HT-29 (cell line): ENCODE results near the gene CCER1. TPM values are rescaled to one million over a fixed set of nuclear protein-coding genes. Genes with fewer than 3 reads are reported as not detected.

Source experiments
- DNase-seq: peaks from one replicate; pipeline ENCODE4 v3.0.0-alpha.2; 2015; ENCODE audit warnings: low spot score
- total RNA-seq: library from RNA; depleted of rRNA; stranded (reverse); fragments of >200 nt; shearing (Covaris generic); gene quantifications from 2 replicates; pipeline ENCODE4 v1.2.3, GENCODE V29; 2014

Gene CCER1
- total RNA-seq, 1 experiment from 2014 or later = not detected

DNA sequence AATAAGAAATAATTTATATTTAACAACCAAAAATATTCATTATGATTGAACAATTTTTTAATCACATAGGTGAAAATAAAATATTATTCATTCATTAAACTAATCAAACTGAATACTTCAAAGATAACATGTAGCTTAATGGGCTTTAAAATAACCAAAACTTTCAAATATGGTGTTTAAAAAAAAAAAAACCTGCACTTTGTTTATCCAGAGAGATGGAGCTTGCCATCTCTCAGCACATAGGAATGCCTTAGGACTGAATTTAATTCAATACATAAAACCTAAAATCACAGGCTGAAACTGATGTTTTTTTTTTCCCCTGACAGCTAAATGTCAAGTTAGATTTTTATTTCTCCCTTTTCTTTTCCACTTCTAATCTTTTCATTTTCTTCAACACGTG is 14.4 kb upstream of the CCER1 start:
- no peak for DNase-seq

DNA sequence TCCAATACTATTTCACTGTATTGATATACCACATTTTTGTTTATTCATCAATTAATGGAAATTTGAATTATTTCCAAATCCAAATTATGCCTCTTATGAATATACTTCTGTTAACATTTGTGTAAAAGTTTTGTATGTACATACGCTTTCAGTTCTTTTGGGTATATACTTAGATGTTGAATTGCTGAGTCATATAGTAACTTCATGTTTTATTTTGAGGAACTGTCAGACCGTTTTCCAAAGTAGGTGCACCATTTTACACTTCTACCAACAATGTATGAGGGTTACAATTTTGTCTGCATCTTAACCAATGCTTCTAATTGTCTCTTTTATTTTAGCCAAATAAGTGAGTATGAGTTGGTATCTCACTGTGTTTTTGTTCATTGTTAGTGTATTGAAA is 10.2 kb upstream of the CCER1 start:
- no peak for DNase-seq

DNA sequence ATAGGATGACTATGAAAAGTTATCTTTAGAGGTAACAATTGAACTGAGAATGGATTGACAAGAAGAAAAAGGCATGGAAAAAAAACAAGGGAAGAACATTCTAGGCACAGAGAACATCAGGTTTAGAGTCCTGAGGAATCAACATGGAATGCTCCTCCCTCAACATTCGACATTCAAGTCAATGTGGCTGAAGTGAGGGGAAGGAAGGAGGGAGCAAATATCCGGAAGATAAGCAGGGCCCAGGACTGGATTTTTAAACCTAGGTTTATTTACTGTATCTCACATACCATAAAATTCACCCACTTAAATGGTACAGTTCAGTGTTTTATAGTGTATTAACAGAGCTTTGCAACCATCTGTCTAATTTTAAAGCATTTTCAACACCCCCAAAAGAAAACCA is 9.6 kb upstream of the CCER1 start:
- no peak for DNase-seq

DNA sequence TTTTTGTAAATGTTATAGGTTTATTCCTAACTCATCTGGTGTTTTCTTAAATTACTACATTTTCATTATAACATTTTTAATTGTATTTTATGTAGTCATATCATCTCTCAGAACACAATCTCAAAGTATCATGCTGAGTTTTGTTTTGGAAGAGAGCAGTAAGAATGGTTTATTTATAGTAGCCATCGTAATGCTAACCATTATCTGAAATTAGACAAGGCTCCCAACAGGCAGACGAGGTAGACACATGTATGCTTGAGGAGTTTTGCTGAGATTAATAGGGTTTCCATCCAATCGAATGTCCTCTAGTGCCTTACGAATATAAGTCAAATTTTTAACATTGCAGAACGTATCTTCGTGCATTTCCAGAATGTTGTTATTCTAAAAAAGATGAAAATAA is 9.0 kb upstream of the CCER1 start:
- no peak for DNase-seq

DNA sequence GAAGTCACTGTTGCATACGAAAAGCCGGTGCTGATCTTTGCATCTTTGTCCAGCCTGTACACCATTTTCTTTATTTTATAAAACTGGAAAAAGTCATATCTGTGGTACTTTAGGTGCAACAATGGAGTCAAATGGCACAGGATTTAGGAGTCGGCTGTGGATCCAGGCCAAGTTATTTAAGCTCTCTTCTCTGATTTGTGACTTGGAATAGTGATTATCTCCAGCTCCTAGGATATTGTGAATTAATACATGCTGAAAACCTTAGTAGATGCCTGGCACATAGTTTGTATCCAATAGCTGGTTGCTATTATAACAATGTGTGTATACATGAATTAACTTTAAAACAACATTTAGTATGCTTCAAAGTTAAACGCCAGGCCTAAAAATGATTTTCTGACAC is 6.2 kb upstream of the CCER1 start:
- no peak for DNase-seq

DNA sequence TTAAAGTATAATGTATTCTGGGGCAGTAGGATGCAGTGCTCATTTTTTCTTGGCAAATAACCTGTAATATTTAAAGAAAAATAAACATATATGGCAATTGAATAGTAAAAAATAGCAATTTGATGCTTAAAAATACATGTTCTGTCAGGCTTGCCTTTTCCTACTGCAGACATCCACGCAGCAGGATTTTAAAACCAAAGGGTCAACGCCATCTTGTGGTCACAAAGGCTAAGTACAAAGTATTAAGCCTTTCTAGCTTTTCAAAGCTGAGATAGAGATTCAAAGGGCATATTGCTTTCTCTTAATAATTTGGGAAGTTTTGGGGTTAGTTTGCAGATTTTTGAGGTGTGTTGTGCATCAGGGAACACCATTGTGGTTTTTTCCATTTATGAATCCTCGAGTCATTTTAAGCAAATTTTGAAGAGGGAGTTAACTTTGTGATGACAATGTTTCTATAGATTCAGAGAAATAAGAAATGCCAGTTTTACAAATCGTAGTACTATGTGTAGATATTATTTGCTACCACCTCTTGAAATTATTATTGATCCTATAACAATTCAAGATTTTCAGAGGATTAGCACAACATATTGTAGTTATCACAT is 4.7 kb upstream of the CCER1 start:
- DNase-seq = peak; percentile 71

DNA sequence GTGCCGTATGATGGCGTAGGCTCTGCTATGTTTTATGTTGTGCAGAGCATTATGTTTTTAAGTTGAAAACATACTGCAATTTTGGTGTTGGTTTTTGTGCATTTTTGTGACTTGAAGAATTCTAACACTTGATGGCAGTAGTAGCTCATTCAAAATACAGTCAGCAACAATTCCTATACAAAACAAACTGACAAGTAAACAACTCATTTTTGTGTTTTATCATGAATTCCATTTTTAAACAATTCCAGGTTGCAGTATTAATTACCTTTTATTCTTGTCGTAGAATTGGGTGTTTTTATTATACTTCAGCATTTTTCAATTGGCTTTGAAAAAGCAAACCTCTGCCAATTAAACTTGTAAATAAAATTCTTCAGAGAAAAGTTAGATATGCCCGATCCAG is 4.1 kb upstream of the CCER1 start:
- no peak for DNase-seq

DNA sequence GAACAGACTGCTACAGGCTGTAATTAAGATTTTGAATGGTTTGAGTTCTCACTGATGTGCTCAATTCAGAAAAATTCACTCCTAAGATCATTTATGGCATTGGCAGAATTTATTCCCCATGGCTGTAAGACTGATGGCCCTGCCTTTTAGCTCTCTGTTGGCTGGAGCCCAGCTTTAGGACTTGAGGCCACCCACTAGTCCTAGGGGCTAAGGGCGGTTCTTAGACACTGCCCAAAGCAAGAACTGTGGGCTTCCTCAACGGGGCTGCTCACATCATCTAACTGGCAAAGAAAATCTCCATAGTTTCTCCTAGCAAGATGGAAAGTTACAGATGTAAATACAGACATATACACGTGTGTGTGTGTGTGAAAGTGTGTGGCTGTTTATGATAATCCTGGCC is 3.4 kb upstream of the CCER1 start:
- DNase-seq = no peak

DNA sequence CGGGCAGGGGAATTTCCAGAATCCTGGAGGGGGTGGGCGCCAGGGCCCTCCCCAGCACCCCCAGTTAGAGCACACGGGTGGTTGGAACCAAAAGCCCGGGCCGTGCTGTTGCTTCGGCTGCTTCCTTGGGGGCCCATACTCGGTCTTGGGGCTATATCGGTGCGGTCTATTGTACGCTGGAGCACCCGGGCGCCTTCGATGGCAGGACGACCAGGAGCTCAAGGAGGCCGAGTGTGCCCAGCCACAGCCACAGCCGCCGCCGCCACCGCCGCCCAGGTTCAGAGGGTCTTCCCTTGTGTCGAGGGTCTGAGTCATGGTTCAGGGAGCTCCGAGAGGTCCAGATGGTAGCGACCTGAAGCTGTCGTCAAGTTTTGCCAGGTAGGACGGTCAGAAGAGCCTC is 548 bp downstream of the CCER1 start:
- no peak for DNase-seq

DNA sequence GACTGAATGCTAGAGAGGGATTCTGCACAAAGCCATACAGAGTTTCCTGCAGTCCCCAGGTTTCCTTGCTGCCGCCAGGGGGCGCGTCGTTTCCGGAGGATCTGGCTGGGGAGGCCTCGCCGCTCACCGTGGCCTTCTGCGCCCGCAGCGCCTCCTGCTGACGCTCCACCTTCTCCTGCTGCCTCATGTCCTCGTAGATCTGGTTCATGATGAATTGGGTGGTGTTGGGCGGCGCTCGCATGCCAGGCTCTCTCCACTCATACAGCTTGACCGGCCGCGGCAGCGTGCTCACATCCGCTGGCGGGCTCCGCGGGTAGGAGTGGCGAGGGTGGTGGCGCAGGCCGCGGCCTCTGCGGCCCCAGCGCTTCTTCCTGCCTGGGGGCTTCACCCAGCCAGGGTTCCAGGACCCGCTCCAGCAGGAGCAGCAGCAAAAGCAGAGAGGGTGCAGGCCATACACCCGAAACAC is 987 bp downstream of the CCER1 start:
- no peak for DNase-seq

DNA sequence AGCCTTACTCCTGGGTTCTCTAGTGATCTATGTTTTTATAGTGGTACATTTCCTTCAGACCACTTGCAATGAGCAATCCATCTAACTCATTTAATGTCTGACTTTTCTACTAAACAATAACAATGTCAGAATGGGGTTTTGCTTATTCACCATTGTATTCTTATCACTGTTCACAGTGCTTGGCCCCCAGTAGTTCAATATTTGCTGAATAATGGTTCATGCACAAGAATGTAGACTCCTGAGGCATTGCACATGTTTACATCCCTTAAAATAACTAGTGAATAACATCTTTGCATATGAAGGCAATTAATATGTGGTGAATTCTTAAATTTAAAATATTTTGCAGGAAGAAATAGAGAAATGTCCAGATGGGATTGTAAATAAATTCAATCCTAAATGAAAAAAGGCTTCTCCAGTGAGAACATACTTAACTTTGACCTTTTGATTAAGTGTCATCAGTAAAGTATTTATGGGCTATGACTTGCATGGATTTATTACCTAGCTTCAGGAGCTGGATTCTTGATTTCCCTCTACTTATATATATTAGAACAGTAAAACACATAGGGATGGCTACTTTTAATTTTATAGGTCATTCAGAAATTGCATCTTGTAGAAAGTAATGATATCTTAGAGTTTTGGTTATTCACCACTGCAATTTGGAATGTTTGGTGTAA is 3.4 kb downstream of the CCER1 start:
- no peak for DNase-seq

DNA sequence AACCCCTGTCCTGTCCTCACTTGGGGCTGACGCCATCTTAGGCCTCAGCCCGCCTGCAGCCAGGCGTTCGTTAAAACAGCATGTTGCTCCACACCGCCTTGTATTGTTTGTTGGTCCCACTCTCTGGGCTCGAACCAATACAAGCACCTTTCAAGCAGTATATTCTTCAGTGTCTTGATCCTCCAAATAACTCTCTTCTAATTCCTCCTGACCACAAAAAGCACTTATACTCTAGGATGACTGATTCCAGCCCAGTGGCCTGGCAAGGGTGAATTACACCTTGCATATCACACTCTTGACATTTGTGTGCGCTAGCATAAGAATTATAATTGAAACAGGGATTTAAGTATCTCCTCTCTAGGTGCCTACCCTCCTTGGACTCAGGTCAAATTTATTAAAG is 7.1 kb downstream of the CCER1 start:
- DNase-seq = no peak

DNA sequence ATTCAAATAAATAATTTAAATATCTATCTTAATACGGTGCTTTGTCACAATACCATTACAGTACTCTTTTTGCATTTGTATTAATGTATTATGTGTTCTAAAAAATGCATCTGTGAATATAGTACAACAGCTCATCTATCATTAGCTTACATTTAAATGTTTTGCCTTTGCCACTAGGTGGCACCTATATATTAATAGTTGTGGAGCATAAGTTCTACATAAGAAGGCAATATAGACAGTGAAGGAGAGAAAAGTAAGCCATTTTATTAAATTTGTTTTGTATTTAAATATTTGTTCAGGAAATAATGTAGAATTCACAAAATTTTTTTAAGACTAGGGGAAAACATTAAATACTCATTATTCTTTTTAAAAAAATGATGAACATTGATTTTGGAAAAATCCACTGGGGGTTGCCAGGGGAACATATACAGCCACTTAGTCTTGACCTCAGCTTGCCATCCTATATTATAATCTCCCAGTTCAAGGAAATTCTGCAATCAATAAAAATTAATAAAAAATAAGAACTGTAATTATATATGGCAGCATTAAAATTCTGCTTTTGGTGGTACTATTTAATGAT is 9.8 kb downstream of the CCER1 start:
- DNase-seq = peak; percentile 48

DNA sequence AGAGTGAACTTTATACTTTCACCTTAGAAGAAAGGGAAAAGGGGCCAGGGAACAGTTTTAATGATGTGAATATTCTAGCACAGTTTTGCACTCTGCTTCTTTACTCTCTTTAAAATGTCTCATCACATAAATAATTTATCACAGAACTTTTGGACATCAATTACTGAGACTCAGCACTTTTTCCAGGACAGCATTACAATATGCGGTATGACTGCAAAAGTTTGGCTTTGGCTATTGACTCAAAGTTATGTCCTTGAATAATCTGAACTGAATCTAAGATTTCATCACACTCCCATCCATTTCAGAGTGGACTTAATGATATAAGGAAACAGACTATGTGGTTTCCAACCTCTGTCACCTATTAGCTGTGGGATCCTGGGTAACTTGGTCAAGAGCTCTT is 11.7 kb downstream of the CCER1 start:
- DNase-seq = no peak

DNA sequence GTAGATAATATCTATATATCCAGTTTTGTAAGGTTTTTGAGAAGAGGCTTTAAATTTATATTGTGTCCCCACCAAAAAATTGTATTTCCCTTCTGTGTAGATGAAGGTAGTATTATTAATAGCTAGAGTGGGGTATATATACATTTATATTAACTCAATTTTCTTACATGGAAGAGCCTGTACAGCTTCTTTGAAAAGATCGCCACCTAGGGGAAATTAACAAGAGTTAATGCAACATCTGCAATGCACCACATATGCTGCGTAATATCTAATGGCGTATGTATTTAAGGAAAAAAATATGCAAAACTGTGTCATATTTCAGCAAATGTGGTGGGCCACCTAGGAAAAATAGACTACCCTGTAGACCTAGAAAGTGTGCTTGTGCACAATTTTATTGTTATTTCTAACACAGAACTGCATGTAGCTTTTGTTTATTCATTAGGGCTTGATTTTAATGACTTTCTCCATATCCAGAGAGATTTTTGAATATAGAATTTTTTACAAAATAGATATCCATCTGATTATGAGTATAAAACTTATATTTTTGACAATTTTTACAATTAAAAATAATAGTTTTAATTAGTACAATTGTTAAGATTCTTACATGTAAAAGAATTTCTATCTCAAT is 14.0 kb downstream of the CCER1 start:
- DNase-seq = peak; percentile 61

DNA sequence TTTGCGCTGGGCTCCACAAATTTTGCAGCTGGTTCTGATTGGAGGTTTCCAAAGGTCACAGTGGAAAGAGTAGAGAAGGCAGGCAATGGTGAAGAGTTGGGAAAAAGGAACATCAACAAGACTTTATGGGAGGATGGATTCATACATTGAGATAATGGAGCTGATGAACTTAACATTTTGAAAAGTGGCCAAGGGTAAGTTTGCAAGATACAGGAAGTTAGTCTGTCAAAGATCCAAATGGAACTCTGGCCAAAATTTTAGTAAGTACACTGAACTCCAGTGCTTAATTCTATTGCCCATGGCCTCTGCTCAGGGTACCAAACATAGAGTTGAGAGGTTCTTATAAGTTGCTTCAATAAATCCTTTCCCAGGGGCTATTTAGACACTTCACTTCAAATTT is 15.6 kb downstream of the CCER1 start:
- DNase-seq = no peak

DNA sequence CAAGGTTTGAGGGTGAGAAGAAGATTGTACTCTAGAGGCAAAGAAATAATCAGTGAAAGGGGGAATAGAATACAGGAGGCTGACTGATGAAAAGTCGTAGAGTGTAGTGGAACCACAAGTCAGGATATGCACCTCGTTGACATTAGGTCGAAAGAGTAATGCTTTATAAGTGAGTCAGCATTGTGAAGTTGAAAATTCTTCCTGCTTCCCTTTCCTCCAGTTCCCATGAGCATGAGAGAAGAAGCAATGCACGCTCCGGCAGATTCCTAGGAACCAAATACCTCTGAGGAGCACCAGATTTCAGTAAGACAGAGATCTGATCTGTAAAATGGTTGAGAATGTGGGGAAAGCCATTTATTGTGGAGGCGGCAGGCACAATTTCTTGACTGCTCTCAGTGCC is 16.5 kb downstream of the CCER1 start:
- DNase-seq = peak; percentile 58

DNA sequence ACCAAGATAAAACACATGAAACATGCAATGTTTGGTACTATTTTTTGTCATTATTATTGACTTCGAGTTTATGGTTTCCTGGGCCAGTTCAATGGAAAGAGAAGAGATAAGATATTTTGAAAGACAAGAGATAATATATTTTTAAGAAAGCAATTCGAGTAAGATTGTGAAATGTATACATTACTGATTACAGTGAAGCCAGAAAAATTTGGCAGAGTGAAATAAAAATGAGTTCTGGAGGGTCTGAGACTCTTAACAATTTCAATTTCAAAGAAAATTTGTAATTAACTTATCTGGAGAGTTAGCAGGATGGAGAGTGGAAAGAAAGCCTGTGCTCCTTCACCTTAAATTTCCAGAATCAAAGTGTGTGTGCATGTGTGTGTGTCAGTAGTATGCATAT is 17.3 kb downstream of the CCER1 start:
- DNase-seq = no peak

DNA sequence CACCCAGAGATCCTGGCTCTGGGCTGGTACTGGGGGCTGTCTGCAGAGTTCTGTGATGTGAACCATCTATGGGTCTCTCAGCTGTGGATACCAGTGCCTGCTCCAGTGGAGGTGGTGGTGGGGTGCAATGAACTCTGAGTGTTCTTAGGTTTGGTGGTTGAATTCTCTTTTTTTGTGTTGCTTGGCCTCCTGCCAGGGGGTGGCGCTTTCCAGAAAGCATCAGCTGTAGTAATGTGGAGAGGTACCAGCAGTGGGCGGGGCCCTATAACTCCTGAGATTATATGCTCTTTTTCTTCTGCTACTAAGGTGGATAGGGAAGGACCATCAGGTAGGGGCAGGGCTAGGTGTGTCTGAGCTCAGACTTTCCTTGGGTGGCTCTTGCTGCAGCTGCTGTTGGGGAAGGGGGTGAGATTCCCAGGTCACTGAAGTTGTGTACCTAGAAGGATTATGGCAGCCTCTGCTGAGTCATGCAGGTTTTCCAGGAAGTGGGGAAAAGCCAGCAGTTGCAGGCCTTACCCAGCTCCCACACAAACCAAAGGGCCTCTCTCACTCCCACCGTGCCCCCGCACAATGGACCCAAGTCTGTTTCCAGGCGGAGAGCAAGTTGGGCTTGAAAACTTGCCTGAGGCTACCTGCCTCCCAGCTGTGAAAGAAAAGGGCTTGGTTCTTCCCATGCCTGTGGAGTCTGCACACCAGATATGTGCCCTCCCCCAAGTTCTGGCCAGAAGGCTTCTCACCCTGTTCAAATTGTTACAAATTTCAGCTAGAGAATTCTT is 18.6 kb downstream of the CCER1 start:
- DNase-seq = no peak

DNA sequence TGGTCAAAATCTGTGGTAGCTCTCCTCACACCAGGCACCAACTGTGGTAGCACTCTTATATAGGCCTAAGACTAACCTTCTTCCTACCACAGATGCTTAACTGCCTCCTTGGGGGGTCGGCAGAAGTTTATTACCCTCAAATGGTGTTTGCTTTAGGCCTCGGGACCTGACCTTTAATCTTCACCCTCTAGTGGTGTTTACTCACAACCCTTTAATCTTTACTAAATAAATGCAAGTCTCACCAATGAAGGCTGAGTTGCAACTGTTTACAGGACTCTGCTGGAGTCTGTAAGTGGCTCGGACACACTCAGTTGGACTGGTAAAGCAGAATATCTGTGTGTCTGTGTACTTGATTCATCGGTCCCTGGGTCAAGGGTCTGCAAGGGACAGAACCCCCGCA is 29.4 kb downstream of the CCER1 start:
- no peak for DNase-seq

DNA sequence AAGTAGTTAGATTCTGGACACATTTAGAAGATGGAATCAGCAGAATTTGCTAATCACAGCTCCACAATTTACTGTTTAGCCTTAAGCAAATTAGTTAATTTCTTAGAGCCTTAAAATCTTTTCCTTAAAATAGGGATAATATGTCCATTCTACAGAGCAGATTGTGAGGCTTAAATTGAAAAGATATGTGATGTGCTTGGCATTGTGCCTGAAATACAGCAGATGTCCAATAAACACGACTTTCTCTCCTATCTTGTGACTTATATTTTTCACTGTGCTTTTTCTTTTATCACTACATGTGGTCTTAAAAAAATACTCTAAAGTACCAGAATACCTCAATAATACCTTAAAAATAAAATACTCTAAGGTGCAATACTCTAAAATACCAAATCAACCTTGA is 30.6 kb downstream of the CCER1 start:
- no peak for DNase-seq

DNA sequence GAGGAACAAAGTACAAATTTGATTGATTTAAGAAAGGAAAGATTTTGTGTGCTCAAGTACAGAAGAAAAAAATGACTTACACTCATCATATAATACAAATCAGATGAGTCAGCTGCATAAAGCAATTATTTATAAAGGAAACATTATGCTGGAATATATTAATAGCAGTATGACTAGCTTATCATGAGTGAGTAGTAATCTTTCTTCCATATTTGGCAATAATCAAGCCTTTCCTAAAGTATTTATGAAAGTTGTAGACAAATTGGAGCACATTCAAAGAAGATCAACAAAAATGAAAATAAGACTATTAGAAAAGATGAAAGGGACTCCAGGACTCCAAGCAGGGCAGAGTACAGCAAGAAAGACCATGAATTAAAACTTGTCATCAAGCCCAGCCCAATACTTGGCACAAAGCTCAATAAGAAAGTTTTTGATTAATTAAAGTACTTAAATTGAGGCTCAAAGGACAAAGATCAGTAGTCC is 32.8 kb downstream of the CCER1 start:
- DNase-seq = no peak
